HG03025 (cell line): ENCODE results near the gene GPR183.

ENCODE experiments used
- ATAC-seq: cut with Tn5 transposase; IDR thresholded peaks from one replicate; pipeline ENCODE4 v1.9.1; 2021; ENCODE audit warnings: mild to moderate bottlenecking, moderate library complexity; ENCODE audit not compliant: unreplicated experiment, low FRiP score

The GPR183 gene

DNA sequence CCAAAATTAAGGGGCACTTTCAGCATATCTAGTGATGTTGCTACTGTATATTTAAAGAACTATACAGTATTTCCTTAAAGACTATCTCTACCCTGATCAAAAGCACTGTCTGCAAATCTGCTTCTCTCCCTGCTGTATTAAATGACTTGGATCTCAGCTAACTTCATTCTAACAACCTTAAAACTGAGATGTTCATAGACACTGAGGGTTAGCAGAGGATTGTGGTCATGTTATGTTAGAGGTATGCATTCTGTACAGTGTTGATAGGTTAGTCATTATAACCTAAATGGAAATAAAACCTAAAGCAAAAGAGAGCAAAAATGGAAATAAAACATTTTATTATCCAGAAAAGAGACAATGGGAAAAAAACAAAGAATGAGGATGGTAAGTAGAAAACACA lies 9.9 kb downstream of the GPR183 start:
- ATAC-seq: no peak

DNA sequence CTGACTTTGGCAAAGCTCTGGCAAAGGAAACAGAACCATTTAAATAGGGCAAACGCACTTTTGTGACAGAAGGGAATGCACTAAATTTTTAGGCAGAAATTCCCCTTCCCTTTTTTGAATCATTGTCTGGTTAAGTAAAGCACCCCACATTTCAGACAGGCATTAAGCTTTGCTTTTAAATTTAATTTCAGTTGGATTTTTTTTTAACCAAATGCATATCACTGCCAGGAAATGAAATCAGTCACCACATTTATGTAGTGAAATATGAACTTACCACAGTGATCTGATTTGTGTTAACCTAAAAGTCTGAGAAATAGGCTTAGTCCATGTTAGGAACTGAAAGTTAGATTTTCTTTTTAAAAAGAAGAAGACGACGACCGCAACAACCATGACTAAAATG lies 10.8 kb downstream of the GPR183 start:
- no peak for ATAC-seq

DNA sequence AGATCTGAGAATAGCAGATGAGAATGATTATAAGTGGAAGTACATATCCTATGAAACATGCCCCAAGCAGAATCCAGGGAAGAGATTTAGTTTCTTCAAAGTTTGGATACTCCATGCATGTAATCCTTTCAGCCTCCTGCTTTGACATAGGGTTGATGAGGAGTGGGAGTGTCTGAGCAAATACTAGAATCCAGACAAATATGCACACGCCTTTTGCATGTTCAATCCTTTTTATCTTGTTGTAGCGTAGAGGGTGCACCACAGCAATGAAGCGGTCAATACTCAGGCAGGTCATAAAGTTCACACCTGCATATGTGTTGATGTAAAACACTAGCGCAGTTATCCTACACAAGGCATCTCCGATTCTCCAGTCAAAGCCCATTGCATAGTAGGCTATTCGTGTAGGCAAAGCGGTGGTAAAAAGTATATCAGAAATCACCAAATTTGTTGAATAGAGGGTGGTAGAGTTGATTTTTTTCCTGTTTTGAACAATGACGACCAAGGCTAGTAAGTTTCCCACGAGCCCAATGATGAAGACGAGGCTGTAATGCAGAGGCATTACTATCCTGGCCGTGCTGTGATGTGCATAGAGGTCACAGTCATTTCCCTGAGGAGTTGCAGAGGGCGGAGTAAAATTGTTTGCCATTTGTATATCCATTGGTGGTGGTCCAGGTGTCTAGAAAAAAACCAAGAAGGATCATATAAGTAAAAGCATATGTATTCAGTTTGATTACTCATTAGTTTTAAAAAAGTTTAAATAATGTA lies 11.5 kb downstream of the GPR183 start:
- ATAC-seq: no peak

DNA sequence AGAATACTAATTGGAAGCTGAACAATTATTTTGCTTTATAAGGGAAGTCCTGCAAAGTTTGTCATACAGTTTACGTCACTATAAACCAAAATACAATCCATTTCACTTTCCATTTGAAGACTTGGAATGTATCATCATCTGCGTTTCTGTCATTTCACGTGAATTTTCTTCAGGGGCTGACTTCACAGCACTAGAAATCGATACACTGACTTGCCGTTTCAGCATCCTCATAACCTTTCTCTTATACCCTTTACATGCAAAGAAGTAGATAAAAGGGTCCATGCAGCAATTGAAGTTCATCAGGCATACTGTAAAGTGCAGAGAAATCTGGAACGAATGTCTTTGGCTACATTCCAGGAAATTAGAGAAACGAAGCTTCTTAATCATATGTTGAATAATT lies 12.2 kb downstream of the GPR183 start:
- ATAC-seq: no peak

DNA sequence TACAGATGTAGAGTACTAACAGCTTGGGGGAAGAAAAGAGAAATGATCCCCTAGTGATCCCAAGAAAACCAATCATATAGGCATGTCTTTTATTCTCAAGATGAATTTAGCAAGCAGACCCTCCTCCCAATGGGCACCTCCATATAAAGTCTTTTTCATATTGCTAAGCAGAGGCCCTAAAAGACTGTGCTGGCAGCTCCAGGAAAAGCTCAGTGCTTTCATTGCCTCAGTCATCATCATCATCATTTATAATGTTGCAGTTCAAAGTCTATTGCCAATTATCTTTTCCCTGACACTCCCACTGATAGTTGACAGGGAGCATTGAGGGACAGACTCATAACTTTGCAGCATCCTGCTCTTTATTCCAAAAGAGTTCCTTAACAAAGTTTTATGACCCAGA lies 13.0 kb downstream of the GPR183 start:
- ATAC-seq: no peak

DNA sequence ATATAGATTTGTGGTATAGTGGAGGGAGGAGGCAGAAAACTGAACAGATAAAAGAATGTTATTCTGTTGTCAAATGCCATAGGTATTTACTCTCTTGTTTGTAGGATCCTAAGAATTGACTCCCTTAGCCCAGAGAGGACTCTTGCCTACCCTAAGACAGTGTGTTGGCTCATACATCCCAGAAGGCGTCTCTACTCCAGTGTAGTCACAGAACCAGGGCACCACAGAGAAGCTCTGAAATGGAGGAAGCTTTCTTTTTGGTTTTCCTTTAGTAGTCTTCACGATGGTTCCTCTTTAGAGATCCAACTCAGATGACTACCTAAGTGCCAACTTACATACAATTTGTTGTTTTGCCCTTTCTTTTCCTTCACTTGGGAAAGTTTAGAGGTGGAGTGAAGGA lies 14.0 kb downstream of the GPR183 start:
- no peak for ATAC-seq

DNA sequence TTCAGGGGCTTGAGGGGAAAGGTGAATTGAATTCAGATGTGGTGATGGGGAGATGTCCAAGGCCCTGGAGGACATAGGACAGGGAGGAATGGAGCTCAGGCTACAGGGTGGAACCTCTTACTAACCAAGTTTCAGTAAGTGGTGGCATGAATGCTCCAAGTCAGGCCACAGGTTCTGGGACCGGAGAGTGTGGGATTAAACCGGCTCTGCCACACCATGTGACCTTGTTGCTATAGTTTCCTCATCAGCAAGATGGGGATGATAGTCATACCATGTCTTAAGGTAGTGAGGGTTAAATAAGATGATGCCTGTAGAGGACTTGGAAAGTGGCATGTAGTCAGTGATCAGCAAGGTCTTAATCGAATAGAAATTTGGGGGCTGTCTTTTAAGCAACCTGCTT lies 16.3 kb downstream of the GPR183 start:
- no peak for ATAC-seq

DNA sequence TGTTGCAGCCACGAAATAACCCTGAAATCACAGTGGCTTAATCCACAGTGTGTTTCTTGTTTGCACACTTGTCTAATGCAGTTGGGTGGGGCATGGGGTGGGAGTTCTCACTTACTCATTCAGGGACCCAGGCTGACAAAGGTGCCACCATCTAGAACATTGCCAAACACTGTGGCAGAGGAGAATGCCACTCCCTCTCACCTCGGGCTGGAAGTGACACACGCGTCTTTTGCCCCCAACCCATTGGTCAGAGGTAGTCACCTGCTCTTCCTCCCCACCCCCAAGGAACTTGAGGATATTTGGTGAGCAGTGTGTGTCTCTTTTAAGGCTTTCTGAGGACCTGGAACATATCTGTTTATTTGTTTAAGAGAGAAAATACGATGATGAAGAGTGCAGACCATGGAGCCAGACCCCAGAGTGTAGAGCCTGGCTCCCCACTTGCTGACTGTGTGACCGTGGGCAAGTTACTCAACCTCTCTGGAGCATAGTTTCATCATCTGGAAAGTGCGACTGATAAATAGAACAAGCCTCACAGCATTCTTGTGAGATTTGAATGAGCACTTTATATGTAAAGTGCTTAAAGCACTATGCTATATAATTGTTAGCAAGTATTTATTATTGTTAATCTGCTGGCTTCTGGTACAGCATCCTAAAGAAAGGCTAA lies 17.4 kb downstream of the GPR183 start:
- ATAC-seq: no peak

DNA sequence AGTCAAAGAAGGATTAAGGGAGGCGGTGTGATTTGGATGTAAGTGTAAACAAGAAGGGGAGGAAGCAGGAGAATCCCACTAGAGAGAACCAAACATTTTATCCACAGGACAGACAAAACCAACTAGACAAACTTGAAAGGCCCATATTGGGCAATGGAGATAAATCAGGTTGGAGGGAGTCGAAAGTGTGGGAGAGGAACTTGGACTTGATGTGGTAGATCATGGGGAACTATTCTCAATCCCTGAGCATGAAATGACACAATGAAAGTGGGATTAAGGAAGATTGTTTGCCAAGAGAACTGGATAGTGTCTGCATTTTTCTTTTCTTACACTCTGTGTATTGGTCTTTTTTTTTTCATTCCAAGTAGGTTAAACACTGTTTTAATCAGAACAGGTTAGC lies 17.9 kb downstream of the GPR183 start:
- no peak for ATAC-seq

DNA sequence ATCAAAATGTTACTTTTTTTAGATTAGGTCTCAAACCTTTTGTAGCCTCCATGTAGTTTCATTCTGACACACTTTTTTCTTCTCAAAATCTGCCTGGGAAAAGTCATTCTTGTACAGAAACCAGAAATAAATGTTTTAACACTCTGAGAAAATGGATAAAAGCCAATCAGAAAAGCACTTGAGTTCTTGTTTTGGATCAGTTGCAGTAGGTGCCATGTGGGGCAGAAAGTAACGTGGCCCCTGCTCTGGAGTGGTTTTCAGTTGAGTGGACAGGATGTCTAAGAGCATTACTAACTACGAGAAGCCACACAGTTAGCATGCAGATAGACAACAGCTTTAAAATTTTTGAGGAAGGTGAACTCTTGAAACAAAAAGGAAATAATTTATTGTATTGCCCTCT lies 19.1 kb downstream of the GPR183 start:
- ATAC-seq: peak; percentile 78

DNA sequence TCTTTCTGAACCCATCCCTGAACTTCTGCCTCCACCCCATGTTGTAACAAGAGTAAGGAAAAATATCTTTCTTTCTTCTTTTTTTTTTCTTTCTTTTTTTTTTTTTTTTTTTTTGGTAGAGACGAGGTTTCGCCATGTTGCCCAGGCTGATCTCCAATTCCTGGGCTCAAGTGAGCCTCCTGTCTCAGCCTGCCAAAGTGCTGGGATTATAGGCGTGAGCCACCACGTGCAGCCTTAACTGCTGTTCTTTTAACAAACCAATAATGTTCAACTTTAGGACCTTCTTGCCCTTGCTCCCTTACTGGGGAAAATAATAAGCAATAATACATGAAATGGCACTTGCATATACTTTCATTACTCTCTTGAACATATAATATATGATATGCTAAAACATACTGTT lies 19.6 kb downstream of the GPR183 start:
- no peak for ATAC-seq

DNA sequence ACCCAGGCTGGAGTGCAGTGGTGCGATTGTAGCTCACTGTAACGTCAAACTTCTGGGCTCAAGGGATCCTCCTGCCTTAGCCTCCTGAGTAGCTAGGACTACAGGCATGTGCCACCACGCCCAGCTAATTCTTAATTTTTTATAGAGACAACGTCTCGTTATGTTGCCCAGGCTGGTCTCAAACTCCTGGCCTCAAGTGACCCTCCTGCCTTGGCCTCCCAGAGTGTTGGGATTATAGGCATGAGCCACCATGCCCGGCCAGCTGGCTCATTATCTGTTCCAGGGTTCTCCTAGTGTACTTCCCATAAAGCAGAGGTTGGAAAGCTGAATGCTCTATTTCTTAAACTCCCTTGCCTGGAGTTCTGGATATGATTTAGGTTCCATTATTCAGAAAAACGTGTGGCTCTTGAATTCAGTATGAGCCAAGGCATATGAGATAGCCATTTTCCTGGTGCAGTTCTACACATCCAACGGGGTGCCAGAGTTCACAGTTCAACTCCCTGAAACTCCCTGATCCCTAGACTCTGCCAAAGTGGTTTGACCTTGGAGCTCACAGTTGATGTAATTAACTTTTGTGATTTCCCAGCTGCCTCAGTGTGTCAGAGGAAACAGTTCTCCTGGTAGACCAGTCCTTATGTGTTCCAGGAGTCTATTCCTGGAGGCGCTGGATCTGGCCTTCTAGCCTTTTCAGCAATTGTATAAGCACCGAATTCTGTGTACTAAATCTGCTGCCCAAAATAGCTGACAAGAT lies 21.6 kb downstream of the GPR183 start:
- ATAC-seq: no peak

DNA sequence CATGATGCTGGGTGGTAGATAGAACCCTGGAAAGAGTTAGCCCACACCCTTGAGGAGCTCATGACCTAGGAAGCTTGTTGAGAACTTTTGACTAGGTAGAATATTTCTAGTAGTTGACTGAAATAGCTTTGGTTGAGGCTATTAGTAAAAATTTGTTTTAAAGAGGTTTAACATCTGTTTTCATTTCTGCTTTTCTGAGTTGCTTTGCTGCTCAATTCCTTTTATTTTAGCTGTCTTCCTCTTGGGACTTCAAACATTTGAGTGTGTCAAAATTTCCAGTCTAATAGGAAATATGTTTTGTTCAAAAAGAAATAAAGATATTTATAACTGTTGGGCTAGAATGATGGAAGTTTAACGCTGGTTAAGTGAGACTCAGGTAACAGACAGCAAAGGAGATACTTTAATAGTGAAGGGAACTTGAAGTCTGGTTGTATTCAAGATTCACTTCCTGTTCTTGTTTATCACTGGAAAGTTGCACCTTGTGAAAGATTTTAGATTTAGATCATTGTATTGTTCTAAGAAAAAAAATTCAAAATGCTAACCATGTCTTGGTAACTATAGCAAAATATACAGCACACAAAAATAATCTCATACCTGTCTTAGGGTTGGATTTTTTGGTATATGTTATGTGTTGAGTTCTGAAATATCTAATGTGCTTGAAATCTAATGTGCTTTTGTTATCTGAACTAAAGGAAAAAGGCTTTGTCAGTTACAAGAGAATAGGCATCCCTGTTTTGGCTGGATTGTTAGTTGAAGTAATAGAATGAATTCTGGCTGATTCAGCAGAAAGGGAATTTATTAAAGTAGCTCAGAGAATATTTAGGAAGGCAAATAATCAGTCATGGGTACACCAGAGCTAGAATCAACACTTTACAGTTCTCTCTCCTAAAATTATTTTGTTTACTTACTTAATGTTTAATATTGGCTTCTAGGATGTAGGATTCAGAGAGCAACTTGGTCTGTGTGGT lies 24.7 kb downstream of the GPR183 start:
- peak; percentile 69 for ATAC-seq

DNA sequence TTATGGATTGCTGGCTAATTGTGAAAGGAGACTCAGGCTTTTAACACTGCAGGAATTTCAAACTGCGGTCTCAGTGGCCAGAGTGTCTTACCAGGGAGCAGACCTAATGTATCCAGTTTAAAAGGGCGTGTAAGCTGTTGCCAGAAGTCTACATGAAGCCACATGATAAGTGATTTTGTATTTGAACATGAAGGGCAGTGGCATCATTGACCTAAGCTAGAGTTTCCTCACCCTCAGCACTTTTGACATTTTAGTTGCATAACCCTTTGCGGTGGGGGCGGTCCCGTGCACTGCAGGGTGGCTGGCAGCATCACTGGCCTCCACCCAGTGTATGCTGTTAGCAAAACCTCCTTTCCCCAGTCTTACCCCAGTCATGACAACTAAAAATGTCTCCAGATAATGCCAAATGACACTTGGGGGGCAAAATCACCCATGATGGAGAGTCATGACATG lies 25.4 kb downstream of the GPR183 start:
- peak; percentile 84 for ATAC-seq

DNA sequence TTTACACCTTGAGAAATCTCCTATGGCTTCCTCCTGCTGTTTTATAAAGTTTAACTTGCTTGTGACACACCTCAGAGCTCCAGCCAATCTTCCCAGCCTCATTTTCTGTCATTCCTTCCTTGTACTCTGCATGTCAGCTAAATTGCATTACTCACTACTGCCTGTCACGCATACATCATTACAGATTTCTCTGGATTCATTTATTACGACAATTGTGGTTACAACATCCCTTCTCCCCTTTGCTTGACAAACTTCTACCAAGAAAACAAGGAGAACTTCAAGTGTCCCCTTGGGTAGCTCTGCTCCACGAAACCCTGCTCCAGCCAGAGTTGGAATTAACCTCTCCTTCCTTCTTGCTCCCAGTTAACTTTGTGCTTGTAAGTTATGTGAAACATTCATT lies 27.0 kb downstream of the GPR183 start:
- ATAC-seq: no peak

DNA sequence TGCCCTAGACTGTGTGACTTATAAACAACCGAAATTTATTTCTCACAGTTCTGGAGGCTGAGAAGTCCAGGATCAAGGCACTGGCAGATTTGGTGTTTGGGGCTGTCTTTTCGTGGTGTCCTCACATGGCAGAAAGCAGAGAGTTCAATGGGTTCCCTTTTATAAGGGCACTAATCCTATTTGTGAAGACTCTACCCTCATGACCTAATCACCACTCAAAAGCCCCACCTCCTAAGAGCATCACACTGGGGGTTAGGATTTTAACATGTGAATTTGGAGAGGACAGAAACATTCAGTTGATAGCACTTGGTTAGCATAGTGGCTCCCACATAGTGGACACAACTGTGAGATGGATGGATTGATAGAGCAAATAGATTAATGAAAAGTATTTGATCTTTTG lies 27.6 kb downstream of the GPR183 start:
- no peak for ATAC-seq

DNA sequence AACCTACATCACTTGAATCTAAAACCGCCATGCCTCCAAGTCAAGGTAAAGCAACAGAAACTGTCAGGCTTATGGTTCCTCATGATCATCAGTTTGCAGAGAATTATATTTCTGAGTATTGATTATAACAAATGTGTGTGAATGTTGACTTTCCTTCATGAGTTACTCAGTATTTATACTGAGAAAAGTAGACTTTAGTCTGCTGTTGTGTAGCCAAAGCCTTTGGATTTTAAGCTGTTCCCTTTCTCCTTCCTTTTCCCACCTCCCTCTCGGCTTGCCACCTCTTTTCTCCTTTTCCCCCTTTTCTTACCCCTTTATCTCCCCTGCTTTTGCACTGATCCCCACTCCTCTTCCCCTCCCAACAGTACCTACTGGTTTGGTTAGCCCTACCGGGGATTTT lies 28.4 kb downstream of the GPR183 start:
- no peak for ATAC-seq

DNA sequence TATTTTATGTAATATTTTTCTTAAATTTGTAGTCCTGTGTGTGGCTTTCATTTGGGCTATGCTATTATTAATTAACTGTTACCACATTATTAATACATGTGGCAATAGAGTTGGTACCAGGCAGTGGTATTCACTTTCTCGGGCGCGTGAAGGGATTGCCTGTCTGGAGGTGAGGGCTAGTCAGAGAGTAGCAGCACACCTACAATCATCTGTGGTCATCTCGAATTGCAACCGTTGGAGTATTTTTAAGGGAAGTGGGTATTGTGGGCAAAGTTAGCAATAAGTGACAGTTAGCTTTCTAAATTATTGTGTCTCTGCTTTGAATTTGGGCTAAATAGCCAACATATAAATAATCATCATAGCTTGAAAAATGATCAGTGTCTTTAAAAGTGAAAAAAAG lies 29.0 kb downstream of the GPR183 start:
- ATAC-seq: no peak

DNA sequence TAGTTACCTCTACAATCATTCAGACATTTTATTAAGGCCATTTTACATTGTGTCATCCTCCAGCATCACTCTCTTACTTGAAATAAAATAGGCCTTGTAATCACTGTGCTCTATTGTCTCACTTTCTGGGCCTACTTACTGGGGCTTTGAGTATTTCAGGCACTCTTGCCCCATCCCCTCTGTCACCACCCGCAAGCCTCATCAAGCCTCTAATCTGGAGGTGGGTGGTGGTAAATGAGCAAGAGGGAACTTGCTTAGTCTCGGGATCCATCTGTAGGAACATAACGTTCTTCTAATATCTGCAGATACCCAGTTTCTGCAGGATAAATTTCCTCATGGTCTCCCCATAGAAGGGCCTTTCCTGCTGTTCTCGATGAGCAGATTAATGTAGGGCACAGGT lies 29.6 kb downstream of the GPR183 start:
- ATAC-seq: no peak

DNA sequence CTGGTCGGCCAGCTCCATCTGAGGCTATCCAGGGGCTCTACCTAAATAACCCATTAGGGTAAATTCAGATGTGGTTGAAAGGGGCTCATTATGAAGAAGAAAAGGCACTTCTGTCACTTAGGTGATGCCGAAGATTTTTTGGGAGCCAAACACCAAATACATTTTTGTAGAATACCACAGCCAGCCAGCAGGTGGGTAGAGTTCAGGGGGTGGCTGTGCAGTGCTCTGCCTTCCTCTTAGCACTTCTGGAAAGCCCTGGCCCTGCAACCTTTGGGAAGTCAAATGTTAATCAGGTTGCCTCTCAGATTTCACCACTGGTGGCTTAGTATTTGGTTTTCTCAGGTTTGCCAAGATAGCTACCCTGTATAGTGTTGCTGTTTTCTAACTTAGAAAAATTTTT lies 30.5 kb downstream of the GPR183 start:
- ATAC-seq: no peak

DNA sequence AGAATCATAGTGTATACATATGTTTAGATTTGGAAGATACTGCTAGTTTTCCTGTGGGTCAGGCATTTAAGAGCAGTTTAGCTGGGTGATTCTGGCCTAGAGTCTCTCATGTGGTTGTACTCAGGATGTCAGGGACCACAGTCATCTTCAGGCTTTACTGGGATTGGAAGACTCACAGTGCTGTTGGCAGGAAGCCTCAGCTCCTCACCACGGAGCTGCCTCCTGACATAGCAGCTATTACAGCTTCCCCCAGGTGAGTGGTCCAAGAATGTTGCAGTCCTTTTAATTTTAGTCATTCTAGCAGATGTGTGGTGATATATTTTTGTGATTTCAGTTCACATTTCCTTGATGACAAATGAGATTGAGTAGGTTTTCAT lies 32.1 kb downstream of the GPR183 start:
- no peak for ATAC-seq
